HG03521 (cell line): ENCODE data around the gene SMOC2.
"Not testable (repeated sequence)": the region's sequence is repeated elsewhere in the genome, so short reads cannot be mapped to it uniquely, and the experiment has no call there.

Source experiments
- ATAC-seq: cut with Tn5 transposase; IDR thresholded peaks from one replicate; pipeline ENCODE4 v1.9.1; 2021; ENCODE audit warnings: mild to moderate bottlenecking, moderate library complexity; ENCODE audit not compliant: unreplicated experiment

The SMOC2 gene

DNA sequence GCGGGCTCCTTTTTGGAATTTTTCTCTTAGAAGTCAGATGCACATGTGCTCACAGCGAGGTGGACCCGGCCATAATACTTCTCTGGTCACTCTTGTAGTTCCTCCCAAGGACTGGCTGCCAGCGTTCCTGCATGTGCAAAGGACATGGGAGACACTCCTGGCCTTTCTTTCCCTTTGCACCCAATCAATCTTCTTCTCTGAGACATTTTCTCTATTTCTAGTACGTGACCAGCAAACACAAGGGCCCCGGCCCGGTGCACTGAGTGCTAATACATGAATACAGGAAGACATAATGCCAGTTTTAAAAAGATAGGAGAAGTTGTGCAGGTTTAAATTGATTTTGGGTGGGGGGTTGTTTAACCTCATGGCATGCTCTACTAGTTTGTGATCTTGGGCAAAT lies 233.6 kb downstream of the SMOC2 start:
- no peak for ATAC-seq

DNA sequence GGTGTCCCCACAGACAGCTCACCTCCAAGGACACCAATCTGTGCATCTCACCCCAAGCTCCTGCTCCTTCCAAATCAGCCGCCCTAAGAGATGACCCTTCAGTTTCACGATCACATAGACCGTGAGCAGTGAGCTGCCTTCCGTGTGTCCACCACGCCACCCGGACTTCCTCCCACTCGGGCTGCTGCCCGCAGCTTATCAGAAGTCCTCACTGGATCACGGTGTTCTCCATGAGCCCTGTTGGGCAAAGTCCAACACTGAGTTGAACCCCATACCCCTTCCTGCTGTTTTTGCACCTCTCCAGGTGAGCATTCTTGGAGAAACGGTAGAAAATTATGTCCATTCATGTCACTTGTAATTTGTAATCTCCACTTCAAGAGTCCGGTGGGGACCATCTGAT lies 234.4 kb downstream of the SMOC2 start:
- no peak for ATAC-seq

DNA sequence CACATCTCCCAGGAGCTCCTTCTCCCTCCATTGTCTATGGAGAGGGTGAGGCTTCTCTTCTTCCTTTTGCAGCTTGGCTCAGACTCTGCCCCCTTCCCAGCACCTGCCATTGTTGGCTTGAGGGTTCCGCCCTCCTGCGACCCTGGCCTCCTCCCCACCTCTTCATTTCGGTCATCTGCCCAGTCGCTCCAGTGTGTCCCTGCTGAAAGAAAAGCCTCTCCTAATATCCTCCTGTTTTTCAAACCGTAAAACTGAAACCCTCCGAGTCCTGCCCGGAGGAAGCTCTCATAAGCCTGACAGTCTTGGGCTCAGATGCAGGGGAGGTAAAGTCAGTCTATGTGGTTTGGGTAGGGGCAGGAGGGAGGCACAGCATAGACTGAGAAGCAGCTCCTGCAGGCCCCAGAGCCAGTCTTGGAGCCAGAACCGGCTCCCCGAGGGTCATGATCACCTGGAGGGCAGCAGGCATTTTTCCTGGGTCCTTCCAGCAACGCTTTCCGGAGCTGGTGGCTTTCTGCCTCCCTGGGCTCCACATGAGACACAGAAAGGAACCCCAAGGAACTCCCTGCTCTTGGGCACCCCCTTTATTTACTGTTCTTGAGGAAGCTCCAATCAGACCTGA lies 235.1 kb downstream of the SMOC2 start:
- ATAC-seq = no peak

DNA sequence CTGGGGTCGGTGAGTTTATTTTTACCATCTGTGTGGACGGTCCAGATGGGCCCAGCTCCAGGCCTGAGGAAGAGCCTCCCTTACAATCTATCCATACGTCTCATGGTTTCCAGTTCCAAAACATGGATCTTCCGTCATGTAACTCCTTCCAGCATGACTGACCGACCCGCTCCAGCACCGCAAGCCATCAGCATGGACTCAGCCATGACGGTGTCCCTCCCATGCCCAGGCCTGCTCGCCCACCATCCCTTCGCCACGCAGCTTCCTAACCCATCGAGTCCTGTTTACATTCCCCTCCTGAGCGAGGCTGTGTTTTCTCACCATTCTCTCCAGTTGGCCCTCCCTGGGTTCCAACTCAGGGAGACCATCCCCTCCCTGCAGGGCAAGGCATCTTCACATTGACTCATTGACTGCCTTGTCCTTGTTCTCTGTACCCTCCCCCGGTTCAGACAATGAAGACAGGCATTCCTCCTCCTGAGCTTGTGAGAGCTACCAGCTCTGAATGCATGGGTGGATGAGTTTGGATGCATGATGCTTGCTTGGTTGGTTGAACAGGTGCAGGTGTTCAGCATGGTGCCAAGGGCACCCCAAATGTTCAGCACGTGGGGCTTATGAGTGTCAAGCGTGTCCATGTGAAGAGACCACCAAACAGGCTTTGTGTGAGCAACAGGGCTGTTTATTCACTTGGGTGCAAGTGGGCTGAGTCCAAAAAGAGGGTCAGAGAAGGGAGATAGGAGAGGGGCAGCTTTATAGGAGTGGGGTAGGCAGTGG lies 235.8 kb downstream of the SMOC2 start:
- ATAC-seq = no peak

DNA sequence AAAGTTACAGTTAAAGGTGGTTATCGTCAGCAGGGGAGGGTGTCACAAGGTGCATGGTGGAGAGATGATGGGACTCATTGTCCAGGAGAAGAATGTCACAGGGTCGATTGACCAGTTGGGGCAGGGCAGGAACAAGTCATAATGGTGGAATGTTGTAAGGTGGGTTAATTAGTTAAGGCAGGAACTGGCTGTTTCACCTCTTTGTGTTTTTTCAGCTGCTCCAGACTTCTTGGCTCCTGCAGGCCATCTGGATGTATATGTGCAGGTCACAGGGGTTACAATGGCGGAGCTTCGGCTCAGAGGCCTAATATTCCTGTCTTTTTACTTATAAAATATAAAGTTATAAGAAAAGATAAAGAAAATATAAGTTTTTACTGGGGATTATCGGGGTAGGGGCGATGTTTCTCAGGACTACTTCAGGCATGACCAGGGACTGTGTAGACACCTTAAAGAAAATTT lies 236.4 kb downstream of the SMOC2 start:
- not testable (repeated sequence) for ATAC-seq

DNA sequence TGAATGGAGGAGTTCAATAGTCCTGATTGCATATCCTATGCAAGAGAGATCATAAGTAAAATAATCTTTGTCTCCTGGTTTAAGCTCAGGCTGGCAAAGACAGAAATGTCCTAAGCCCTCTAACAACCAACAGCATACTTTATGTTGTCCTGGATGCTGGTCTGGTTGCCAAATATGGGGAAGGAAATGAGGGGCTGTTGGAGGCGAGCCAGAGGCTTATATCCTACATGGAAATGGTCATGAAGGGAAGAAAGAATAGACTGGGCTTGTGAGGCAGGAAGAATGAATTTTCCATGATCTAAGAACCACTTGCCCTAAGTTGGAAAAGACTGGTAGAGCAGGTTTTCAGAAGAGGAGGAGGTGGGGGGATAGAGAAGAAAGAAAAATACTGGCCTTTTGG lies 237.1 kb downstream of the SMOC2 start:
- no peak for ATAC-seq

DNA sequence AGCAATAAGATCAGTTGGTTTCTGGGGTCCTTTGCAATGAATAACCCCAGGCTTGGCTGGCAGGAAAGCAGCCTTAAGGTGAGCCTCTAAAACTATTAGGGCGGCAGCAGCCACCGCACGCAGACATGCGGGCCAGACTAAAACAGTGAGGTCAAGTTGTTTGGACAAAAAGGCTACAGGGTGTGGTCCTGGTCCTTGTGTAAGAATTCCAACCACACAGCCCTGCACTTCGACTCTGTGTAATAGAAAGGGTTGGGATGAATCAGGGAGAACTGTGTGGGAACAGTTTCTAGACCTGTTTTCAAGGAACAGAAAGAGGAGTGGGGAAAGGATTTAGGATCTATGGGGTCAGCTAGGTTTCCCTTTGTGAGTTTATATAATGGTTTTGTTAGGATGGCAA lies 237.6 kb downstream of the SMOC2 start:
- ATAC-seq = no peak

DNA sequence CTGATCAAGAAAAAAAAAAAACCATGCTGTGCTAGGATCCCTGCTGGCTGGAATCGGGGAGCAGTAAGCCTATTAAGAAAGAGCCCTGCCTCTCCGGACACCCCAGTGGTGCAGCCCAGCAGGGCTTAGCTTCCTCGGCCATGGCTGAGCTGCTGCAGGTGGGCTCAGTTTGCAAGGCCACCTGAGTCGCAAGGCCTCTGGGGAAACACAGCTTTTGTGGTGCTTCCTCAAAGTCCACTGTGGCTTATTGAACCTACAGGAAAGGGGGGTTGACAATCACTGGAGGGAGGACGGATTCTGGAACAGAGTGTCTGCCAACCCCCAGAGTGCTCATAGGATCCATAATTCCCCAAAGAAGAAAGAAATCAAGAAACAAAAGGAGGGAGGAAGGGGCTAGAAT lies 240.8 kb downstream of the SMOC2 start:
- no peak for ATAC-seq

DNA sequence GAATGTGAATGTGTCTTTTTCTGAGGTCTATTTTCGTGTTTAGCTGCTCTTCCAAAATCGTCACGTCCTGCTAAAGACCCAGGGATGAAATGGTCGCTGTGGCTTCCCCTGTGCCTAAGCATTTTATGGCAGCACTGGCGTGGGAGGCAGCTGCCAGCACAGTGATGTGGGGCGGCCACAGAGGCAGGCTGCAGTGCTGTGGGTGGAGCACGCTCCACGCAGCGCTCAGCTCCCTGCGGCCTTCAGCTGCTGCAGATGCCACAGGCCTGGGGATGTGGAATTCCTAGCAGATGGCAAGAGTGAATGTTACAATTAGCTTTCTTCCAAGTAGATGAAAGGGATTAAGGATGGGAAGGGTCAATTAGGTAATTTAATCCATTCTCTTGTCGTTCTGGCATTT lies 242.6 kb downstream of the SMOC2 start:
- ATAC-seq = no peak

DNA sequence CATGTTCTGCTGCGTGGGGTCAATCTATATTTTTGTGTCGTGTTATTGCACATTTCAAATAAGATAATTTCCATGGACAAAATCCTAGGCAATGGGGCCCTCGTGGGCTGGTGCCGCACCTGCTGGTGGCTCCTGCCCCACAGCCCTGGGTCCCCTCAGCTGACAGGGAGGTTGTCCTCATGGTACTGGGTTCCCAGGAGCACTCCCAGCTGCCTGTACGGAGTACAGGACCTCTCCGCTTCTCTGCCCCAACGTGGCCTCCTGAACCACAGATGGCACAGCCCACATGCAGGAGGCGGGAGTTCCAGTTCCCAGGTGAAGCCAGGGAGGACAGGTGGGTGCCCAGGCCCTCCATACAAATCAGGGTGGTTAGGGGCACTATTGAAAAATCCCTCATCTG lies 243.5 kb downstream of the SMOC2 start:
- ATAC-seq = no peak

DNA sequence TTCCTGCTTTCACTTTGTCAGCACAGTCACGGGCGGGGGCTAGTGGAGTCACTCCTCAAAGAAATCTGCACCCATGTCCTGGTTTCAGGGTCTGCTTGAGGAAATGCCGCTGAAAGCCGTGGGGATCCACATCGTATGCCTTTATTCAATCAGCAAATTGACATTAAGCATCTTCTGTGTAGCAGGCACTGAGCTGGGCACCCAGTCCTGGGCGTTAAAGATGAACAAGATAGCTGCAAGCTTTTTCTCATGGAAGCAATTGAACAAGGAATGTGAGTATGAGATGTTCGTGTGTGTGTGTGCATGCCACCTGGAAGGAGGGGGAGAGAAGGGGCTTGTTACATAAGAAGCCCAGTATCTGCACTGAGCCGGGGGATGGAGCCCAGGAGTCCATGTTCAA lies 243.9 kb downstream of the SMOC2 start:
- ATAC-seq = no peak

DNA sequence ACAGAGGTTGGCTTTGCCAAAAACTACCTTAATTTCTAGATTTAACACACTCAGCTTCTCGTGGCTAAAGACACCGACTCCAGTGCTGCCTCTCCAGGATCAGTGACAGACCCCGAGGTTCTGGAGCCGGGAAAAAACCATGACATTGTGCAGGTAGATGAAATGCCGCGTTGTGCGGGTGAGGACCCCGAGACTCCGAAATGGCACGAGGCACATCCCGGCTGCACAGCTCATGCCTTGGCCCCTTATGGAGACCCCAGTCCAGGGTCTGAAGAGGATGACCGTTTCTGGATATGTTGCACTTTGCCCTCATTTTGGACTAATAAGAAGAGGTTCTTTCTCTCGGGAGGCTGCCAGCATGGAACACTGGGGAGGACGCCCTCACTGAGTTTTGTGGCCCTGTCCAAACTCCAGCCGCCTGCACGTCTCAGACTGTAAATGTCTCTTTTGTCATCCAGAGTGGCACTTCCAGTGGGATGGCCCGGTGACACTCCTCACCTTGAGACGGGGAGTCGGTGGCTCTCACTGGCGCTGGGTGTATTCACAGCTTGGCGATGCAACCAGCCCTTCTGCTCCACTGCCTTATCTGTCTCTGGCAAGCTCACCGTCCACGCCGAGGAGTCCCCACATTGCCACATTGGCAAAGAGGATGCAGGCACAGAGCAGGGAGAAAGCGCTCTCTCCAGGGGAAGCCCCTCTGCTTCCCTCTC lies 245.2 kb downstream of the SMOC2 start:
- no peak for ATAC-seq

DNA sequence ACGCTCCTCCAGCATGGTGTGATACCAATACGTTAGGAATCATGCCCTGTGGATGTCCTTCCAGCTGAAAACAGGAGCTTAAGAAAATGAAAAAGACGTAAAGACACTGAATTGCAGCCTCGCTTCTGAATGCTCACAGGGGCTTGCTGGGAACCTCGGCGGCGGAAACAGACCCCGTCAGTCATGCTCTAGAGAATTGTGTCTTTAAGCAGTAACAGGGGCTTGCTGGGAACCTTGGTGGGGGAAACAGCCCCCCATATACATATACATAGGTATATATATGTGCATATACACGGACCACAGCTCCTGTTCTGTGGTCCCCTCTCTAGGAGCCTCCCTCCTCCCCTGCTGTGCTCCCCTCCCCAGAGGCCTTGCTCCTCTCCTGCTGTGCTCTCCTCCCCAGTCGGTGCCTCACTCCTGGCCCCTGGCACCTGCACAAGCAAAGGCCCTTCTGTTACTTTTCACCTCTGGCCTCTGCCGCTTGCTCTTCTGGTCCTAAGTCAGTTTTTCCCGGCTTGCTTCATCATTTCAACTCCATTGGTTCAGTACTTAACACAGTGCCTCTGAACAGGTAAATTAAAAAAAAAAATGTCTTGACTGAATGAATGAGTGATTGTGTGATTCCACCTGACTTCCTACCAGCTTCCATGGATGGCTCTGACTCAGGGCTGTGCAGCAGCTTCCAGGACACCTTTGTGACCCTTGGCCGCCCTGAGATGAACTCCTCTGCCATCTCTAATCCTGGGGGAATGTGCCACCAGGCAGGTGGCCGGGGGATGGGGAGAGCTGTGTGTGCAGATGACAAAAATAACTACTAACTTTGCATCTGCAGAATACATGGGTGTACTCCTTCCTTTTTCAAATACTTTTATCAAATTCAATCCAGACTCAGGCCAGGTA lies 246.1 kb downstream of the SMOC2 start:
- ATAC-seq = no peak

DNA sequence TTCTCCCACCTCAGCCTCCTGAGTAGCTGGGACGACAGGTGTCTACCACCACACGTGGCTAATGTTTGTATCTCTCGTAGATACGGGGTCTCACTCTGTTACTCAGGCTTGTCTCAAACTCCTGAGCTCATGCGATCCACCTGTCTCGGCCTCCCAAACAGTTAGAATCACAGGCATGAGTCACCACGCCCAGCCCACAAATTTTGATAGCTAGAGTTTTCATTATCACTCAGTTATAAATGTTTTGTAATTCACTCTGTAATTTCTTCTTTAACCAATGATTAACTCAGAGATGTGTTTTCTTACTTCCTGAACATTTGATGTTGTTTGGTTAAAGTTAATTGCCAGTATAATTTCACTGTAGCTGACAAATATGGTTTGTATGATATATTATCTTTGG lies 249.3 kb downstream of the SMOC2 start:
- ATAC-seq = no peak

DNA sequence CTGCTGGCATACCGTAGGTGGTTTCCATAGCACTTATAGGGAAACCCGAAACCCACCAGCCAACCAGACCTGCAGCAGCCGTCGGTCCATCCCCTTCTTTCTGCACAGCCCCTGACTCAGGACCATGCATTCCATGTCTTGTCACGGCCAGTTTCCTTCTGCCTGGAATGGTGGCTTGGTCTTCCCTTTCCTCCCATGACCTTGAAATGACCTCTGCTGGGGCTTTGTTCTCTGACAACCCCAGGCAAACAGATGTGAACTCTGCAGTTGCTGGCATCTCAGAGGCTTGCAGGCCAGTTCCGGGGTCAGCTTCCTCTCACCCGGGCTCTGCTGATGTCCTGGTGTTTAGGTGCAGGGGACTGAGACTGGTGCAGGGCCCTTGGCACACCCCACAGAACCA lies 250.8 kb downstream of the SMOC2 start:
- no peak for ATAC-seq

DNA sequence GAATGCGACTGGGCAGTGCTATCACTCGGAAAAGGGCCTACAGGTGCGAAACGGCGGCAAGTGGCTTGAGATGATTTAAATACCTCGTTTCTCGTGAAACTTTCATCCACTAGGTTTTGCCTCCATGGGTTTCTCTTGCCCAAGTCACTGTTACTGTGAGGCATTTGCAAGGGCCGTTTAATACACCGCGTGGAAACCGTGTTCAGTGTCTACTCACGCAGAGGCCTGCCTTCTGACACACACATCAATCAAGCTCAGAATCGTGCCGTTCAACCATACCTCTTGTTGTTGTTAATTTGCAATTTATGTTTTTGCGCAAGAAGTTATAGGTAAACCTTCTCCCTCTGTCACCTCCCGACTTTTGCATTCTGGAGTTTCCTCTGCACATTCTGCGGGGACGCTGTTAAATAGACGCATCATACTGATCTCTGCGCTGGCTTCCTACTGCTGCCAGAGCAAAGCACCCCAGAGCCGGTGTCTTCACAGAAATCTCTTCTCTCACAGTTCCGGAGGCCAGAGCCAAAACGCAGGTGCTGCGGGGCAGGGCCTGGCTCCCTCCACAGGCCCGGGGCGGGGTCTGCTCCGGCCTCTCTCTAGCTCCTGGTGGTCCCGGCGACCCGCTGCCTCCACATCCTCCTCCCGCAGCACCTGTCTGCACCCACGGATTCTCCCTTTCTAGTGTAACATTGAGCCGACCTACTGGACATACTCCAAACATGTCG lies 251.4 kb downstream of the SMOC2 start:
- no peak for ATAC-seq

DNA sequence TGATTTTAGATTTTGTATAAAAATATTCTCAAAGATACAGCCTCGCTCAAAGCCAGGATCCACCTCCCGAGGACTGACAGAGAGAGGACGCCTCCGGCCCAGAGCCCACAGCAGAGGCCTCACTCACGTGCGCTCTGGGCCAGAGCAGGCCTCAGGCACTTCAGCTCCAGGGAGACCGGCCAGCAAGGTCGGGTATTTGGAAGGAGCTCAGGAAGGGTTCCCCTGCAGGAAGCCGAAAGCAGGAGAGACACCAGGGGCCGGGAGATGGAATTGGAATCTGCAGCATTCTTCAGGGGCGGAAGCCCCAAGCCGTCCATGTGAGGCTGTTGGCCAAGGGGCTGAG lies 251.9 kb downstream of the SMOC2 start:
- ATAC-seq = not testable (repeated sequence)

DNA sequence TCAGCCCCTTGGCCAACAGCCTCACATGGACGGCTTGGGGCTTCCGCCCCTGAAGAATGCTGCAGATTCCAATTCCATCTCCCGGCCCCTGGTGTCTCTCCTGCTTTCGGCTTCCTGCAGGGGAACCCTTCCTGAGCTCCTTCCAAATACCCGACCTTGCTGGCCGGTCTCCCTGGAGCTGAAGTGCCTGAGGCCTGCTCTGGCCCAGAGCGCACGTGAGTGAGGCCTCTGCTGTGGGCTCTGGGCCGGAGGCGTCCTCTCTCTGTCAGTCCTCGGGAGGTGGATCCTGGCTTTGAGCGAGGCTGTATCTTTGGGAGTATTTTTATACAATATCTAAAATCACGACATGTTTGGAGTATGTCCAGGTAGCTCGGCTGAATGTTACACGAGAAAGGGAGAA lies 253.8 kb downstream of the SMOC2 start:
- not testable (repeated sequence) for ATAC-seq

DNA sequence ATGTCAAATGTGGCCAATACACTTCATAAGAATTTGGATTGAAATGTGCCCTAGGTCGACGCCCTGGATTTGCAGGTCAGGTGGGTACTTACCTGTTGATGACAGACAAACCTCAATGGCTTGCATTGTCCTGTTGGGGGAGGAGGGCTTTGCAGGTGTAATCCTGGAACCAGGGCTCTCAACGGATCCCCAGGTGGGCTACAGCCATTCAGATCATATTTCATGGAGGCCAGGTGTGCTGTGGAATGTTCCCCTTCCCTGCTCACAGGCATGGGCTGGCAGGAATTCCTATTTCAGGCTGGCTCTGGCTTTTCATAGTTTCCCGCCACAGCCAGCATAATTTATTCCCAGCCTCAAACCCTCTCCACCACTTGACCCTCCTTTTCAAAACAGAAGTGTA lies 254.7 kb downstream of the SMOC2 start:
- ATAC-seq = no peak

DNA sequence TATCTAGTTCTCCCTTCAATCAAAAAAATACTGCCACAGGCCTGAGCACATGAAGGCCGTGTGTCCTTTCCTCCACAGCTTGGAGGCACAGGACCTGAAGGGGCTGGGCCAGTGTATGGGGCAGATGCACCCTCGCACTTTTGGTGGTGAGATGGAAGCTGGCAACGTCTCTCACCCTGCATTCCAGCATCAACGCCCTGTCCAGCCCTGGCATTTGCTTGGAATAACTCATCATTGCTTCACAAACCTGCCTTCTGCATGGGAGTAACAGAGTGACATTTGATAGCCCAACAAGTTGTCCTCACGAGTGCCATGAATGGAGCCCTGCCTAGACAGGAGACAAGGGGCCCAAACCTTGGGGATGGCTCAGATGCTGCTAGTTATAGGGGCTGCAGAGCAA lies 257.9 kb downstream of the SMOC2 start:
- no peak for ATAC-seq
